Calu3 (cell line): Measurements from ENCODE around the gene MSGN1. TPM values are rescaled to one million over a fixed set of nuclear protein-coding genes. Genes with fewer than 3 reads are reported as not detected.

ENCODE experiments used
- BruUV-seq: library from RNA; stranded (reverse); fragments of 400-500 nt; replicated peaks from 2 replicates; lab custom pipeline; 2021; lab: Mats Ljungman, UMichigan
- CTCF ChIA-PET: fragments of 300-600 bp; sonication (Branson Sonifier 250); formaldehyde crosslinking; loops from one replicate; lab custom pipeline; 2022; ENCODE audit warnings: antibody characterized with exemption; lab: Charles Lee
- DNase-seq: peaks from one replicate; pipeline ENCODE4 v3.0.0; 2022
- H3K27ac Mint-ChIP-seq: one replicate; pipeline ENCODE4 v1.8.0; 2022; ENCODE audit warnings: mixed read lengths; ENCODE audit not compliant: unreplicated experiment
- H3K27me3 Mint-ChIP-seq: one replicate; pipeline ENCODE4 v1.8.0; 2022; ENCODE audit warnings: mixed read lengths; ENCODE audit not compliant: unreplicated experiment
- H3K36me3 Mint-ChIP-seq: one replicate; pipeline ENCODE4 v1.8.0; 2022; ENCODE audit warnings: mild to moderate bottlenecking, moderate library complexity, mixed read lengths; ENCODE audit not compliant: insufficient read depth, unreplicated experiment
- H3K4me1 Mint-ChIP-seq: one replicate; pipeline ENCODE4 v1.8.0; 2022; ENCODE audit warnings: mild to moderate bottlenecking, low read depth, mixed read lengths; ENCODE audit not compliant: unreplicated experiment
- H3K4me3 Mint-ChIP-seq: one replicate; pipeline ENCODE4 v1.8.0; 2022; ENCODE audit warnings: mild to moderate bottlenecking, low read depth, moderate library complexity, mixed read lengths; ENCODE audit not compliant: unreplicated experiment
- H3K9me3 Mint-ChIP-seq: one replicate; pipeline ENCODE4 v1.8.0; 2022; ENCODE audit warnings: low read depth, mixed read lengths; ENCODE audit not compliant: unreplicated experiment
- CTCF ChIP-seq: fragments of 200-600 bp; IDR thresholded peaks from one replicate; pipeline ENCODE4 v1.8.0; 2022; ENCODE audit warnings: antibody characterized with exemption; ENCODE audit not compliant: unreplicated experiment
- intact Hi-C: fragments of 100-400 bp; cut with micrococcal nuclease; formaldehyde crosslinking; loops from one replicate; pipeline ENCODE4 v1.10.0; 2022; ENCODE audit not compliant: unreplicated experiment
- total RNA-seq: library from RNA; stranded (reverse); gene quantifications from 2 replicates; pipeline ENCODE4 v1.2.3, GENCODE V29; 2022

MSGN1 gene
- total RNA-seq, 1 experiment from 2014 or later = not detected

- Mint-ChIP-seq H3K4me3 (no peak overlapping the region), H3K27me3 (peaks cover 48% of the 10 kb centered on the region), H3K27ac (no peak overlapping the region), H3K4me1 (no peaks in the 10 kb centered on the region), H3K9me3 (no peaks in the 10 kb centered on the region), H3K36me3 (no peaks in the 10 kb centered on the region)
- no peak for DNase-seq
- CTCF ChIA-PET = no interaction called here
- TF ChIP-seq CTCF = no peak
- intact Hi-C loops = no loop called here
- BruUV-seq = no TSS peak
Measured at GRCh38 chr2:17793803-17794354, 22.4 kb upstream of the MSGN1 start.

GRCh38 chr2:17795309-17795708, 21.0 kb upstream of the MSGN1 start:
- TF ChIP-seq CTCF = no peak
- CTCF ChIA-PET = no interaction called here

GRCh38 chr2:17798338-17798737, 17.9 kb upstream of the MSGN1 start:
- intact Hi-C loops = no loop called here
- CTCF ChIA-PET = no interaction called here

More at GRCh38 chr2:17795309-17795708, 21.0 kb upstream of the MSGN1 start:
- intact Hi-C loops = no loop called here
- DNase-seq = no peak
- no peaks in the 10 kb centered on the region for H3K9me3 Mint-ChIP-seq
- BruUV-seq = no TSS peak
- no peak overlapping the region for H3K4me3 Mint-ChIP-seq
- H3K27ac Mint-ChIP-seq = no peak overlapping the region
- no peaks in the 10 kb centered on the region for H3K36me3 Mint-ChIP-seq
- no peaks in the 10 kb centered on the region for H3K4me1 Mint-ChIP-seq
- H3K27me3 Mint-ChIP-seq = peaks cover 47% of the 10 kb centered on the region

GRCh38 chr2:17799301-17800120, 16.7 kb upstream of the MSGN1 start:
- no TSS peak for BruUV-seq

More at GRCh38 chr2:17798338-17798737, 17.9 kb upstream of the MSGN1 start:
- TF ChIP-seq CTCF = no peak
- H3K4me1 Mint-ChIP-seq = no peaks in the 10 kb centered on the region
- no peak overlapping the region for H3K4me3 Mint-ChIP-seq
- no peaks in the 10 kb centered on the region for H3K9me3 Mint-ChIP-seq
- BruUV-seq = no TSS peak
- no peak for DNase-seq
- no peaks in the 10 kb centered on the region for H3K36me3 Mint-ChIP-seq
- H3K27me3 Mint-ChIP-seq = peaks cover 17% of the 10 kb centered on the region
- no peak overlapping the region for H3K27ac Mint-ChIP-seq

More at GRCh38 chr2:17799301-17800120, 16.7 kb upstream of the MSGN1 start:
- Mint-ChIP-seq H3K4me1 (no peaks in the 10 kb centered on the region), H3K9me3 (no peaks in the 10 kb centered on the region), H3K4me3 (no peak overlapping the region), H3K36me3 (no peaks in the 10 kb centered on the region), H3K27ac (no peak overlapping the region), H3K27me3 (peaks cover 16% of the 10 kb centered on the region)
- CTCF ChIA-PET = no interaction called here
- no peak for TF ChIP-seq CTCF
- DNase-seq = no peak
- intact Hi-C loops = no loop called here
